GM18873 (cell line): ENCODE results near the gene DPY19L1.
"Not testable (repeated sequence)": the region's sequence is repeated elsewhere in the genome, so short reads cannot be mapped to it uniquely, and the experiment has no call there.

Experiments used
- ATAC-seq: cut with Tn5 transposase; IDR thresholded peaks from one replicate; pipeline ENCODE4 v1.9.1; 2021; ENCODE audit warnings: mild to moderate bottlenecking, moderate library complexity, moderate number of reproducible peaks; ENCODE audit not compliant: unreplicated experiment, low FRiP score

The DPY19L1 gene

DNA sequence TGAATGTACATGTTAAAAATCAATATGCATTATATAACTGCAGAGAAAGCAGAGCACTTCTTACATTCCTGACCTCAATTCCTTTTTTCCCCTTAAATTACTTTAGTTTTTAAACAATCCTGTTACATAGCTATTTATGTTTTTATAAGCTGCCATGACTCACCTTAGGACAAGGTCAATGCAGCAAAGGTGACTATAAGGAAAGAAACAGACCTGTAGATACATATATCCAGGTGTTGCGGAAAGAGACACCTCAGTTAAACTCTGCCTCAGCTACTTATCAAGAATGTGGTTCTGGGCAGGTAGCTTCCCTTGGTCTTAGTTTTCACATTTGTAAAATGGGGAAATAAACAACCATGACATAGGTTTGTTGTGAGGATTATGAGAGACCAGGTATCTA, 105.5 kb downstream of the DPY19L1 start:
- ATAC-seq = no peak

DNA sequence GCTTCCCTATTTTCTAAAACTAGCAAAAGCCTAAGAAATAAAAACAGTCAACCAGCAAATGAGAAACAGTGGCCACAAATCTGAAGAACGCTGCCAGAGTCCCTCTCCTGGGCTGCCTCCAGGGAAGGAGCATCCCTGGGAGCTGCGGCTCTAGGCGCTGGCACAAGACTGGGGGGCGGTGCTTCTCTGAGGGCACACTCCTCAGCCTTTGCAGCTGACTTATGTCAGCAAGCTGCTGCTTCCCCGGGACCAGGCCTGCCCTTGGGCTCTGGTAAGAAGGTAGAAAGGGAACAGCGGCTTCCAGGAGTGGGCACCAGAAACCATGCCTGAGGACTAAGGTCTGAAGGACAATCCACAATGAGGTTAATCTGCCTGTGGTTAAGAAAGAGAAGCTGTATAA, 107.5 kb downstream of the DPY19L1 start:
- ATAC-seq = not testable (repeated sequence)

DNA sequence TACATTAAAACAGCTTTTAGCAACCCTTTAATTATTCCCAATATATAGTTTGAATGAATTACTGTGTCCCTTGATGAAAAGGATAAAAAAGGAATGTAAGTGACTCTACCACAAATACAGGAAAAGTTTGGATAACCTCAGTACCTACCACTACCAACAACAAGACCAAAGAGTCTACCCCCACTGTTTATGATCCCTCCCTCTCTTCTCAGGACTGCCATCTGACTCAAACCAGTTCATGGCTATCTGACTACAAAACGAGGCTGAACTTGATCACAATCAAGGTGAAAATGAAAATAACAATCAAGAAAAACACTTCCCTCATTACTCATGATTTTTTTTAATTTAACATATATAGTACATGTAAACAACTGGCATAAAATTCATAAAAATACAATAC, 108.7 kb downstream of the DPY19L1 start:
- no peak for ATAC-seq

DNA sequence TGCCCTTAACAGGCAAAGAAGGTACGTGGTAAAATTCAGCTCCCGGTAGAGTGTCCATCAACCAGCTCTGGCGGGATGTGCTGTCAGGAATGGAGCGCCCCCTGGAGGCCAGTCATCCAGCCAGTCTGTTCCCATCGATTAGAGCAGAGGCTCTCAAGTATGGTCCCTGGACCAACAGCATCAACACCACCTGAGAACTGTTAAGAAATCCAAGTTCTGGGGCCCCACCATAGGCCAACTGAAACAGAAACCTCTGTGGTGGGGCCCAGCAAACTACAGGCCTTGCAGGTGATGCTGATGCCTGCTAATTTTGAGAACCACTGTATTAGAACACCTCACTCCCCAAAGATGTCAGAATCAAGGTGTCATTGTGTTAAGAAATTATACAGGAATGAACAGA, 109.2 kb downstream of the DPY19L1 start:
- peak; percentile 62 for ATAC-seq

DNA sequence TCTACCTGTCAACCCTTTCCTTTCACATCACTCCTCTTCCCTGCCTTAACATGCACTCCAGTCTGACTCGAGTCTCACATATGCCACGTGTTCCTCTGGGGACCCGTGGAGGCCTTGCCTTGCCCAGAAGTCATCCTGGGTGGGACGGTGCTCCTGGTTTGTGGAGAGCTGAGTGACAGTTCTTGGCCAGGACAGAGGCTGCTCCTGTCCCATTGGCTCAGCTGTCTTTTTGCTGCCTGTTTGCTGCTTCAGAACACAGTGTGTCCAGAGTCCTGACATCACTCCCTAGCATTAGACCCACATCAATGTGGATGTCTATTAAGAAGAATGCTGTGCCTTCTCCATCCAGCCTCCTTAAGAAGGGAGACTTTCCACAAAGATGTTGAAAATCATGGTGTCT, 116.8 kb downstream of the DPY19L1 start:
- not testable (repeated sequence) for ATAC-seq

DNA sequence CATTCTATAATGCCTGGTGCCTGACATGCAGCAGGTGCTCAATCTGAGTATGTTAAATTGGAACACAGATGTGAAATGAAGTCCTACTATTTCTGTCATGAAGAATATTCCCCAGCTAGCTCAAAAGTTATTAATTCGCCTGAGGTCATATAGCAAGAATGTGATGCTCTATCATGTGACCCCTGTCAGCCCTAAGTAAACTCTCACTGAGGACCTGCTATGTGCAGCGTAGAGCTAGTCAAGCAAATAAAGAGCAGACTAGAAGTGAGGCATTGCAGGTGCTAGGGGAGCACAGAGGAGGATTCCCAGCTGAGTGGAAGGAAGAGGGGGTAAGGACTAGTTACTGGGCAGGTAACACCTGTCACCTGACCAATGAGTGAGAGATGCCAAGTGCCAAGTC, 118.2 kb downstream of the DPY19L1 start:
- ATAC-seq = not testable (repeated sequence)

DNA sequence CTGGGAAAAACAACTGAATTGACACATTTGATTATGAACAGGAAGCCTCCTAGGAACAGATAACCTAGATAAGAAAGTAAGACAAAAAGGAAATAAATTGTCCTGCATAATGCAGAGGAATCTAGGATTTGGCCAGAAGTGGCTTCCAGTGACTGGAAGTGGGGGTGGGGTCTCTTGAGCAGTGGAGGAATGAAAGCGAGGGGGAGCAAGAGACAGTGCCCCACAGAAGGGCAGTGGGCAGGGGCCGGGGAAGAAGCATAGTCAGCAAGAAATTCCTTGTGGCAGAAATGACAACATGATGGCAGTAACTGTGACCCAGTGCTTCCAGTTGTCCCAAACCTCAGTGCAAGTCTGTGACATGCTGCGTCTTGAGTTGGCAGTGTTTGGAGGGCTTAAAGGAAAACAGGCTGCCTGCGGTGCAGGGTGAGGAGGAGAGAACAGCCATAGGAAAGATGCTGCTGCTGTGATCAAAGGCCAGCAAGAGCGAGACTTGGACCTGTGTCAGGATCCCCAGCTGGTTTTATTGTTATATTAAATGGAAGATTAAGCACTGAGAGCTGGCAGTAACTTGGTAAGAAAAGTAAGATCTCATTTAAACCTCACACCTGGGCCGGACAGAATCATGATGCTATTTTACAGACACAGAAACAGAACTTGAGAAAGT, 119.0 kb downstream of the DPY19L1 start:
- ATAC-seq = not testable (repeated sequence)

DNA sequence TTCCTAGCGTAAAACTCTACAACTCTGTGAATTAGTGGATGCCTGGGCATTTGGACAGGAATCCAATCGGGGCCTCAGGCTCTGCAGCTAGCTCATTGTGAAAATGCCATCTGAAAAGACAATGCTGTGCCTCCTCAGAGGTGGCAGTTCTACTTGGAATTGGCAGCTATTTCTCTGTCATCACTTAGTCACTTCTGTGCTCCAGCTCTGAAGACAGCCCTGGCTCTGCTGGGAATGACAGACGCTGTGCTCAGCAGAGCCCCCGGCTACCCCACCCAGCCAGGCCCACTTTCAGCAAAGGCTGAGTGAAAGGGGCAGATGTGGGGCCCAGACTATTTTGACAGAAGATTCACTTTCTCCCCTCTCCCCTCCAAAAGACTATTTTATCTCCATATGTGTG, 119.8 kb downstream of the DPY19L1 start:
- ATAC-seq = not testable (repeated sequence)

DNA sequence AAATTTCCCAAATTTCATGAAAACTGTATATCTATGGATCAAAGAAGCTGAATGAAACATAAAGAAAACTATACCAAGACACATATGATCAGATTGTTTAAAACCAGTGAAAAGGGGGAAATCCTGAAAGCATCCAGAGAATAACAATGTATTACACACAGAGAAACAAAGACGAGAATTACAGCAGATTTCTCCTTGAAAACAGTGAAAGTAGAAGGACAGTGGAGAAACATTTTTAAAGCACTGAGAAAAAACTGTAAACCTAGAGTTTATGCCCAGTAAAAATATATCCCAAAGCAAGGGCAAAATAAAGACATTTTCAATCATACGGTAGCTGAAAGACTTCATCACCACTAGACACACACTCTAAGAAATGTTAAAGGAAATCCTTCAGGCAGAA, 121.0 kb downstream of the DPY19L1 start:
- ATAC-seq = no peak

DNA sequence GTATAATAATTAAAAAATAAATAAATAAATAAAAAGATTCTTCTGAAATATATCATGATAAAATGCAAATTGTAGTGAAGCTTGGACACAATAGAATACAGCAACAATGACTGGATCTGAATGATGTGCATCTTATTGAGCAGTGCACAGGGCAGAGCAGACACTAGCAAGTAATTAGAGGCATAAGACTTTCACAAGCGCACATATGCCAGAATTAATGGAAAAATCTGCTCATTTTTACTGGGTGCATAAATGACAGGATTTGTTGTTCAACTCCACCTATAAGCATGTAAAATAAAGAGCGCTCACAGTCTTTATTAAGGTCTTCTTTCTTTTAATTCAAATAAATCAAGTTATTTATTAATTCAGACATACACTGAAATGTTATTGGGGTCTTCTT, 125.0 kb downstream of the DPY19L1 start:
- ATAC-seq = no peak

DNA sequence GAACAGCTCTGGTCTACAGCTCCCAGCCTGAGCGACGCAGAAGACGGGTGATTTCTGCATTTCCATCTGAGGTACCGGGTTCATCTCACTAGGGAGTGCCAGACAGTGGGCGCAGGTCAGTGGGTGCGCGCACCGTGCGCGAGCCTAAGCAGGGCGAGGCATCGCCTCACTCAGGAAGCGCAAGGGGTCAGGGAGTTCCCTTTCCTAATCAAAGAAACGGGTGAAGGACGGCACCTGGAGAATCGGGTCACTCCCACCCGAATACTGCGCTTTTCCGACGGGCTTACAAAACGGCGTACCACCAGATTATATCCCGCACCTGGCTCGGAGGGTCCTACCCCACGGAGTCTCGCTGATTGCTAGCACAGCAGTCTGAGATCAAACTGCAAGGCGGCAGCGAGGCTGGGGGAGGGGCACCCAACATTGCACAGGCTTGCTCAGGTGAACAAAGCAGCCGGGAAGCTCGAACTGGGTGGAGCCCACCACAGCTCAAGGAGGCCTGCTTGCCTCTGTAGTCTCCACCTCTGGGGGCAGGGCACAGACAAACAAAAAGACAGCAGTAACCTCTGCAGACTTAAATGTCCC, 130.9 kb downstream of the DPY19L1 start:
- not testable (repeated sequence) for ATAC-seq

DNA sequence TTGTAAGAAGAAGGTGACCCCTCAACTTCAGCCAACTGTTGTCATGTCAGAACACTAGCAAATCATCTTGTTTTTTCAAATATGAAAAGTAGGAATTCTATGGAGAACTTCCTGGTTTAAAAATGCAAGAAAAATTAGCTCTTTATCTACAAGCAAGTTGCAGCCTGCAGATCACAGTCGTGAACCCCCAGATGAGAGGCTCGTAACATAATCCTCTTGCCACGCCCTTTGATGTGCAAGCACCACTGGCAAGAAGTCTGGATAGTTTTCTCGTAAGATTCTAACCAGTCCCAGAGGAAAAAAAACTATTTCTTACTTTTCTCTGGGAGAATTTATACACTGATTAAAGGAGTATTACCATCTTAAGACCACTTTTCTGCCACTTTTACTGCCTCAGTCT, 132.3 kb downstream of the DPY19L1 start:
- ATAC-seq = no peak

DNA sequence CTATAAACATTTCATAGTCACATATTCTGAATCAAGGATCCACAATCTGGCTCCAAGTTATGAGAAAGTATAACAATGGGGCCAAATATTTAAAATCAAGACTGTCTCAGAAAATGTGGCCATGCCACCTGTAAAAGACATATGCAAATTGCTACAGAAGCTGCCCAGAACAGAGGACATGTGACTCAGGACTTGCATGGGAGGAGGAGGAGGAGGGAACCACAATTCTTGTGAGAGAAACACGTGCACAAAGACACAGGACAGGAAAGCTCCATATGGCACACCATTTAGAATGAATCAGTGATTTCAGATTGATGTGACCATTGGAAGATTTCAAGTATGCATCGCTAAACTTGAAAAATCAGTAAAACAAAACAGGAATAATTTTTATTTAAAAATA, 133.4 kb downstream of the DPY19L1 start:
- not testable (repeated sequence) for ATAC-seq

DNA sequence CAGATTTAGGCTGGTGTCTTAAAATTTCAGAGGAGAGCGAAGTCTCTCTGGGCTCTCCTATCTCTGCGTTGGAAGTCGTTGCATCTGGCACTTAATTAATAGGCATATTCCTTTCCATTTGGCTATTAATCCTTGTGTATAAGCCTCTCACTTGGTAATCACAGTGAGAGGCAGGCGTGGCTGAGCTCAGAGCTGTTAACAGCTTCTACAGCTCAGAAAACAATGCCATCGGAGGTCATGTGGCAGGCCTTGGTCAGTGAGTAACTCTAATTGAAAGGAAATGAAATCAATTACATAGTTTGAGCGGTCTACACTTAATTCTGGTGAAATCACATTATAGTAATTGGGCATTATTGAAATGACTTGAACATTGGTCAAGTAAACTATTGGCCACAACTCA, 135.1 kb downstream of the DPY19L1 start:
- ATAC-seq = no peak

DNA sequence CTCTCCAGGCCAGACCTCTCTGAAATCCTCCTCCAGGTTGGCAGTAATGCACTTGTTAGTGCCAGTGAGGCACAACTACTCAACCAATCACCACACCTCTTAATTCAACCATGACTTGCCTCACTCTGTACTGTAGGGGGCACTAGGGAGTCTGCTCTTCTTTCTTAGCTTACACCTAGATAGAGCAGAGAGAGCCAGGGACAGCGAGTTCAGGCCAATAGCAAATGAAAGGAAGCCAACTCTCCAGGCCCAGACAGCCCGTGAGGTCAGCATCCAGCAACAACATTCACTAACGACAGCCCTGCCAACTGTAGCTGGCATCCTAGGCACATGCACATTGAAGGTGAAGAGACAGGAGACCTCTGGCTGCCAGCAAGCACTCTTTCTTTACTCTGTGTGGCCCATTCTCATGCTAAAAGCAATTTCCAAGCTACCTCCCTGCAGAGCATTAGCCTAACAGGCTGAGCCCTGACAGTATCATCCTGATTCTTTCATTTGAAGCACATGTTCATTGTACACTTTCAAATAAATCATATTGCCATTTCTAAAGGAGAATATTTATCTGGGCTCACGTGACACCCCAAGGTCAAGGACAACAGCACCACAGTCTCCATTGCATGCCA, 136.3 kb downstream of the DPY19L1 start:
- ATAC-seq = no peak

DNA sequence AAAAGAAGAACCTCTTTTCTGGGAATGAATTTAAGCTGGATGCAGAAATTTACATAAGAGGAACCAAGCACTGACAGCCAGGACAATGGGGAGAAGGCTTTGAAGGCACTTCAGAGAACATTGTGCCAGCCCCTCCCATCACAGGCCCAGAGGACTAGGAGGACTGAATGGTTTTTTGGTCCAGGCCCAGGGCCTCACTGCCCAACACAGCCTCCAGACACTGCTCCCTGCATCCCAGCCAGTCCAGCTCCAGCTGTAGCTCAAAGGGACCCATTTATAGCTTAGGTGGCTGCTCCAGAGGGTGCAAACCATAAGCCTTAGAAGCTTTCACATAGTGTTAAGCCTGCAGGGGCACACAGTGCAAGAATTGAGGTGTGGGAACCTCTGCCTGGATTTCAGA, 142.1 kb downstream of the DPY19L1 start:
- ATAC-seq = no peak

DNA sequence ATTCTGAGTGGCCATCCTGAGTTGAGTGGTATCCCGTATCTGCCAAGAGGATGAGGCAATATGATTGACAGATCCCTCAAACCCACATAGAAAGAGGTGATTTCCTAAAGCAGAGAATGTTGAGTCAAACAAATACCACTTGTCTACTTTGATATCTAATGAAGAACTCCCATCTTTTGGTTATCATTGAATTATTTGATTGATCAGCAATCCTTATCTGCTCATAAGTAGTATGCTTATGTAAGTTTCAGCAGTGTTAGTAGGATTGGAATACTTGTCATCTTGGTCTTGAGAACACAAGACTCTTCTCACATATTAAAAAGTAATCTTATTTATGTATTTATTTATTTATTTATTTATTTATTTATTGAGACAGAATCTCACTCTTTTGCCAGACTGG, 147.3 kb downstream of the DPY19L1 start:
- no peak for ATAC-seq

DNA sequence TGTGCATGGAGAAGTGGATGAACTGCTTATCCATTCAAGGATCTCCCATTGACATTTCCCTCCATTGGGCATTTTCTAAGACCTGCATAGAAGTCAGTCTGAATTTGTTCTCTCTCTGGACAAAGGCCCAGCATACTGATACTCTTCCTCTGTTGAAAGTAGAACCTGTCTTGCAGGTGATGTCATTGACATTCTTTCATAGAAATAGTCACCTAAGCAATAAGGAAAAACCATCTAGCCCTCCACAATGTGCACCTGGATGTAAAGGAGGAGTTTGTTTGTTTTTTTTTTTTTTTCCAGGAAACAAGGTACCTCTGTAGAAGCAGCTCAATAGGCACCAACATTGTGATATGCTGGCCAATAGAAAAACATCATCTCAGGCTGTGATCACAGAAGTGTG, 150.4 kb downstream of the DPY19L1 start:
- ATAC-seq = no peak

DNA sequence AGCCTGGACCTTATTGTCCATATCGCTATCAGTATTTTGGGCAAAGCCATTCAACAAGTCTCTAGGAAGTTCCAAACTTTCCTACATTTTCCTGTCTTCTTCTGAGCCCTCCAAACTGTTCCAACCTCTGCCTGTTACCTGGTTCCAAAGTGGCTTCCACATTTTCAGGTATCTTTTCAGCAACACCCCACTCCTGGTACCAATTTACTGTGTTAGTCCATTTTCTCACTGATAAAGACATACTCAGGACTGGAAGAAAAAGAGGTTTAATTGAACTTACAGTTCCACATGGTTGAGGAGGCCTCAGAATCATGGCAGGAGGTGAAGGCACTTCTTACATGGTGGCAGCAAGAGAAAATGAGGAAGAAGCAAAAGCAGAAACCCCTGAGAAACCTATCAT, 153.4 kb downstream of the DPY19L1 start:
- not testable (repeated sequence) for ATAC-seq

DNA sequence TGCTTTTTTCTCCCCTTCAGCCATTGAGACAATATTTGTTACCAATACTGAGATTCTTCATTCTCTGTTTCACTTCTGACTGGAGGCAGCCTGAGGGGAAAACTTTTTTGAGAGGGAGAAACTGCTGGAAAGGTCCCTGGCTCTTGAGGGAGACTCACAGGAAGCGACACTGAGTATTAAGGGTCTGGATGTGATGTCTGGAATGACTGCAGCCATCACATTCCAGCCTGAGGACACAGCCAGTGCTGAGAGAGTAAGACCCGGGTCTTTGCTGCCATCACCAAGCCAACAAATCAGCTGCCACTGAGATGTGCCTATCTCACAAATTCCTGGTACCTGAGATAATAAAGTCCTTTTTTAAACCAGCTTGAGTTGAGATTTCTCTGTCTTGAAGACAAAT, 157.4 kb downstream of the DPY19L1 start:
- no peak for ATAC-seq

DNA sequence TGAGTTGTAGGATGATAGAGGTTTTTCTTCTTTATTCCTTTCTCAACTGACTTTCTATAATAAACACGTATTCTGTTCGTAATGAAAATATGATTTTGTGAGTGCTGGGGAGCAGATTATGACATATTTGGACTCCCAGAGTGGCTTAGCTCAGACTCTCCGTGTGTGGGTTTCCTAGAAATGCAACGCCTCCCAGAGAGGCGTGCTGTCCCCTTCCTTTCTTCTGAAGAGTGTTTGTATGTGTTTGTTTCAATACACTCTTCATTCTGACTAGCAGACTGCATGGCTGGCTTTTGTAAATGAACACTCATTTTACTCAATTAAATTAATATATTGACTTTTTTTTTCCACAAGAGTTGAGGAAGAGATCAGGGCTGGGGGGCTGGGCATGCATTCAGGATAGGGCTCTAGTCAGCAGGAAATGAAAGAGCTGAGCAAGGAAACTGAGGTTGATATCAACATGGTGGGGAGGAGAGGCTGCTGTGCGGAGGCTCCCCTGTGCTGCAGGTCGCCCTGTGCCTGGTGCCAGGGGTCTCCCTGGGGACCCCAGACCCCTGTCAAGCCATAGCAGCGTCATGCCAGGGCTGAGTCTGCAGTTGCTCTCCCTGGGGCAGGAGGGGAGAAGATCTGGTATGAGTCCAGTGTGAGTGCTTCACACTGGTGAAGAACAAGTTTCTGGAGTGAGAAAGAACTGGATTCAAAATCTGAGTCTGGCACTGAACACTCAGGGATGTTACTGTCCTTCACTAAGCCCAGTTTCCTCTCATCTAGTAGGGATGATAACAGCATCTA, 158.1 kb downstream of the DPY19L1 start:
- ATAC-seq = not testable (repeated sequence)
